Measurements from ENCODE around the gene SLC4A3.
A peak's percentile ranks its signal among the peaks of the same experiment; 100 is the strongest.

Gene SLC4A3

GRCh38 chr2:219597552-219598307, 29.7 kb upstream of the SLC4A3 start, which contains the start of gene STK11IP:
Gene STK11IP, plus strand, starts transcription at chr2:219597857. Its CDS starts 263 bp downstream, at chr2:219598120.
- peak within 1 kb of the TSS; percentile 87 to 91 for H3K27ac ChIP-seq (ENCODE audit: low read depth in 2 of 2, low read length in 2 of 2)
- peak within 1 kb of the TSS; percentile 77 to 89 for H3K9ac ChIP-seq (ENCODE audit: low read depth in 1 of 2, low read length in 2 of 2)
- no peaks in the 10 kb centered on the region for H3K27me3 ChIP-seq (ENCODE audit: control insufficient read depth in 2 of 2, insufficient read depth in 2 of 2, low read length in 2 of 2)
- H3K9me3 ChIP-seq (ENCODE audit: control insufficient read depth in 2 of 2, low read length in 2 of 2) = no peaks in the 10 kb centered on the region
- H3K36me3 ChIP-seq (ENCODE audit: control insufficient read depth in 2 of 2, insufficient read depth in 2 of 2, low read length in 2 of 2) = peaks cover 13 to 18% of the 10 kb centered on the region in 2 donors
- H3K4me1 ChIP-seq (ENCODE audit: control insufficient read depth in 2 of 2, insufficient read depth in 2 of 2, low read length in 2 of 2) = peaks cover 5 to 12% of the 10 kb centered on the region in 2 donors
- H3K4me3 ChIP-seq (ENCODE audit: low read length in 2 of 2) = peak within 1 kb of the TSS; percentile 96 to 99

DNA sequence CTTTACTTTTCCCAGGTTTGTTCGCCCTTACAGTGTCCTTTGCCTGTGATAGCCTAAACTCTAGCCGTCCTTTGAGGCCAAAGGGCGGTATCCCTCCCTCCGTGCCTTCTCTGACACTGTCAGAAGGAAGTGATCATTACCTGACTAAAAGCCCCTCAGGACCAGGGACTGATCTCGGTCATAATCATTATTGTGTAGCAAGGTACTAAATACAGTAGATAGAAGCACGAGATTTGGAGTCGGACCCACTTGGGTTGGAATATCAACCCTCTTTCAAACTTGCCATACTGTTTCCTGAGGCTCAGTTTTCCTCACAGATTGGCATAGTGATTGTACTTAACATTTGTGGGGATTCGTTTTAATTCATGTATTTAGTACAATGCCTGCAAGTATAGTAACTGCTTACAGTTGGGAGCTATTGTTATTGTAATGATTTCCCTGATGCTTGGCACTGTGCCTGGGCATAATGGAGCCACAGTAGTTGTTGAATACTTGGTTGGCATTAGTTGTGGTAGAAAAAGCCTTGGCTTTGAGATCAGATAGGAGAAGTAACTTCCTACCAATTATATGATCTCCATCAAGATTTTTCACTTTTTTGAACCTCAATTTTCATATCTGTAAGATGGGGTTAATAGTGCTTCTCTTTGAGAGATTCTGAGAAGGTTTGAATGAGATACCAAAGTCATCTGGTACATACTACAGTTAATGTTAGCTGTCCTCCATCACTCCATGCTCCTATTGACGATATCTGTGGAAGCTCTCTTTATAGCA, 28.9 kb upstream of the SLC4A3 start:
- Histone ChIP-seq H3K9ac (ENCODE audit: low read depth in 1 of 2, low read length in 2 of 2) (peak overlapping the region; percentile 75 to 77), H3K4me3 (ENCODE audit: low read length in 2 of 2) (peak overlapping the region; percentile 96 to 99), H3K9me3 (ENCODE audit: control insufficient read depth in 2 of 2, low read length in 2 of 2) (no peaks in the 10 kb centered on the region), H3K36me3 (ENCODE audit: control insufficient read depth in 2 of 2, insufficient read depth in 2 of 2, low read length in 2 of 2) (peaks cover 13 to 18% of the 10 kb centered on the region in 2 donors), H3K27ac (ENCODE audit: low read depth in 2 of 2, low read length in 2 of 2) (peak overlapping the region; percentile 87 to 91), H3K27me3 (ENCODE audit: control insufficient read depth in 2 of 2, insufficient read depth in 2 of 2, low read length in 2 of 2) (no peaks in the 10 kb centered on the region), H3K4me1 (ENCODE audit: control insufficient read depth in 2 of 2, insufficient read depth in 2 of 2, low read length in 2 of 2) (peaks cover 5 to 12% of the 10 kb centered on the region in 2 donors)

DNA sequence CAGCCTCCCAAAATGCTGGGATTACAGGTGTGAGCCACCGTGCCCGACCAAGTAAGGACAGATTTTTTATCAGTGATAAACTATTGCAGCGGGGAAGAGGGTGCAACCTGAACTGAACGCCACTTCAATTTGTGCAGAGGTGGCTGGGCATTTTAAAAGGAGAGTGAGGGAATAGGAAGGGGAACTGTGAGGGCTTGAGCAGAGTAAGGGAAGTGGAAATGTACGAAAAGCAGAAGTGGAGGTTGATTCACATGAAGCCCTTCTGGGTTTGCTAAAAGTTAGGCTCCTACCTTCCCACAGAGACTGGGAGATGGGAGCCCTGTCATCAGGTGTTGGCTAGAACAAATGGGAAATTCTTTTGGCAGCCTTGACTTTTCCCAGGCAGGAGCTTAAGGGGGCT, 23.7 kb upstream of the SLC4A3 start:
- H3K4me3 ChIP-seq (ENCODE audit: low read length in 2 of 2) = no peak overlapping the region
- H3K9me3 ChIP-seq (ENCODE audit: control insufficient read depth in 2 of 2, low read length in 2 of 2) = no peaks in the 10 kb centered on the region
- H3K9ac ChIP-seq (ENCODE audit: low read depth in 1 of 2, low read length in 2 of 2) = no peak overlapping the region
- peak overlapping the region in 1 of 2 donors; percentile 6 for H3K27ac ChIP-seq (ENCODE audit: low read depth in 2 of 2, low read length in 2 of 2)
- H3K36me3 ChIP-seq (ENCODE audit: control insufficient read depth in 2 of 2, insufficient read depth in 2 of 2, low read length in 2 of 2) = peaks cover 40 to 49% of the 10 kb centered on the region in 2 donors
- H3K4me1 ChIP-seq (ENCODE audit: control insufficient read depth in 2 of 2, insufficient read depth in 2 of 2, low read length in 2 of 2) = no peaks in the 10 kb centered on the region
- H3K27me3 ChIP-seq (ENCODE audit: control insufficient read depth in 2 of 2, insufficient read depth in 2 of 2, low read length in 2 of 2) = no peaks in the 10 kb centered on the region

- H3K27ac ChIP-seq (ENCODE audit: low read depth in 2 of 2, low read length in 2 of 2) = no peak overlapping the region
- H3K4me3 ChIP-seq (ENCODE audit: low read length in 2 of 2) = no peak overlapping the region
- H3K4me1 ChIP-seq (ENCODE audit: control insufficient read depth in 2 of 2, insufficient read depth in 2 of 2, low read length in 2 of 2) = no peaks in the 10 kb centered on the region
- peaks cover 48 to 57% of the 10 kb centered on the region in 2 donors for H3K36me3 ChIP-seq (ENCODE audit: control insufficient read depth in 2 of 2, insufficient read depth in 2 of 2, low read length in 2 of 2)
- H3K27me3 ChIP-seq (ENCODE audit: control insufficient read depth in 2 of 2, insufficient read depth in 2 of 2, low read length in 2 of 2) = no peaks in the 10 kb centered on the region
- H3K9ac ChIP-seq (ENCODE audit: low read depth in 1 of 2, low read length in 2 of 2) = no peak overlapping the region
- no peaks in the 10 kb centered on the region for H3K9me3 ChIP-seq (ENCODE audit: control insufficient read depth in 2 of 2, low read length in 2 of 2)
Measured at GRCh38 chr2:219605607-219605954, 21.8 kb upstream of the SLC4A3 start.

DNA sequence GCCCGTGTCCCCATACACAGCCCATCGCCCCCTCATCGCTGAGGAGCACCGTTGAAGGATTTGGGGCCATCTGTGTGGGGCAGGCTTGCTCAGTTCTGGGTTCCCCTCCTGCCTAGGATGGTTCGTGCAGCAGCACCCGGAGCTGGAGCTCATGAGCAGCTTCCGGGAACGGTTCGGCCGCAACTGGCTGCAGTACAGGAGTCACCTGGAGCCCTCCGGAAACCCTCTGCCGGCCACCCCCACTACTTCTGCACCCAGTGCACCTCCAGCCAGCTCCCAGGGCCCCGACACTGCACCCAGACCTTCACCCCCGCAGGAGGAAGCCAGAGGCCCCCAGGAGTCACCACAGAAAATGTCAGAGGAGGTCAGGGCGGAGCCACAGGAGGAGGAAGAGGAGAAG, 19.5 kb upstream of the SLC4A3 start:
- Histone ChIP-seq H3K36me3 (ENCODE audit: control insufficient read depth in 2 of 2, insufficient read depth in 2 of 2, low read length in 2 of 2) (peaks cover 40 to 54% of the 10 kb centered on the region in 2 donors), H3K4me3 (ENCODE audit: low read length in 2 of 2) (no peak overlapping the region), H3K9me3 (ENCODE audit: control insufficient read depth in 2 of 2, low read length in 2 of 2) (no peaks in the 10 kb centered on the region), H3K4me1 (ENCODE audit: control insufficient read depth in 2 of 2, insufficient read depth in 2 of 2, low read length in 2 of 2) (no peaks in the 10 kb centered on the region), H3K27me3 (ENCODE audit: control insufficient read depth in 2 of 2, insufficient read depth in 2 of 2, low read length in 2 of 2) (no peaks in the 10 kb centered on the region), H3K27ac (ENCODE audit: low read depth in 2 of 2, low read length in 2 of 2) (no peak overlapping the region), H3K9ac (ENCODE audit: low read depth in 1 of 2, low read length in 2 of 2) (no peak overlapping the region)

DNA sequence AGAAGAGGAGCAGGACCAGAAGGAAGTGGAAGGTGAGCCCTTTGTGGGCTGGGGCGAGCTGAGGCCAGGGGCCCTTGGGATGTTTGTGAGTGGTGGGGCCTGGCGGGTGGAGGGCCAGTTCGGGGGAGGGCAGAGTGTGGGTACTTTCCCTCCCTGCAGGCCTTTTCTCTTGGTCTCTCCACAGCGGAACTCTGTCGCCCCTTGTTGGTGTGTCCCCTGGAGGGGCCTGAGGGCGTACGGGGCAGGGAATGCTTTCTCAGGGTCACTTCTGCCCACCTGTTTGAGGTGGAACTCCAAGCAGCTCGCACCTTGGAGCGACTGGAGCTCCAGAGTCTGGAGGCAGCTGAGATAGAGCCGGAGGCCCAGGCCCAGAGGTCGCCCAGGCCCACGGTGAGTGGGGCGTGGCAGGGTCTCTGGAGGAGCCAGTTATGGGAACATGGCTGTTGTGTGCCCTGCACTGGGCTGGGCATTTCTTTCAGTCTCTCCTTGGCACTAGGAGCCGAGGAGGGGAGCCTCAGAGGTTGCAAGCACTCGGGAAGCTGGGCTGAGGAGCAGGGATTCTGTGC, 18.9 kb upstream of the SLC4A3 start:
- Histone ChIP-seq H3K9me3 (ENCODE audit: control insufficient read depth in 2 of 2, low read length in 2 of 2) (no peaks in the 10 kb centered on the region), H3K9ac (ENCODE audit: low read depth in 1 of 2, low read length in 2 of 2) (no peak overlapping the region), H3K4me3 (ENCODE audit: low read length in 2 of 2) (no peak overlapping the region), H3K27ac (ENCODE audit: low read depth in 2 of 2, low read length in 2 of 2) (no peak overlapping the region), H3K27me3 (ENCODE audit: control insufficient read depth in 2 of 2, insufficient read depth in 2 of 2, low read length in 2 of 2) (no peaks in the 10 kb centered on the region), H3K4me1 (ENCODE audit: control insufficient read depth in 2 of 2, insufficient read depth in 2 of 2, low read length in 2 of 2) (no peaks in the 10 kb centered on the region), H3K36me3 (ENCODE audit: control insufficient read depth in 2 of 2, insufficient read depth in 2 of 2, low read length in 2 of 2) (peaks cover 40 to 54% of the 10 kb centered on the region in 2 donors)

- Histone ChIP-seq H3K4me3 (ENCODE audit: low read length in 2 of 2) (no peak overlapping the region), H3K9me3 (ENCODE audit: control insufficient read depth in 2 of 2, low read length in 2 of 2) (no peaks in the 10 kb centered on the region), H3K27ac (ENCODE audit: low read depth in 2 of 2, low read length in 2 of 2) (no peak overlapping the region), H3K4me1 (ENCODE audit: control insufficient read depth in 2 of 2, insufficient read depth in 2 of 2, low read length in 2 of 2) (no peaks in the 10 kb centered on the region), H3K9ac (ENCODE audit: low read depth in 1 of 2, low read length in 2 of 2) (no peak overlapping the region), H3K27me3 (ENCODE audit: control insufficient read depth in 2 of 2, insufficient read depth in 2 of 2, low read length in 2 of 2) (no peaks in the 10 kb centered on the region), H3K36me3 (ENCODE audit: control insufficient read depth in 2 of 2, insufficient read depth in 2 of 2, low read length in 2 of 2) (peaks cover 38 to 59% of the 10 kb centered on the region in 2 donors)
Measured at GRCh38 chr2:219609149-219609750, 18.2 kb upstream of the SLC4A3 start.

DNA sequence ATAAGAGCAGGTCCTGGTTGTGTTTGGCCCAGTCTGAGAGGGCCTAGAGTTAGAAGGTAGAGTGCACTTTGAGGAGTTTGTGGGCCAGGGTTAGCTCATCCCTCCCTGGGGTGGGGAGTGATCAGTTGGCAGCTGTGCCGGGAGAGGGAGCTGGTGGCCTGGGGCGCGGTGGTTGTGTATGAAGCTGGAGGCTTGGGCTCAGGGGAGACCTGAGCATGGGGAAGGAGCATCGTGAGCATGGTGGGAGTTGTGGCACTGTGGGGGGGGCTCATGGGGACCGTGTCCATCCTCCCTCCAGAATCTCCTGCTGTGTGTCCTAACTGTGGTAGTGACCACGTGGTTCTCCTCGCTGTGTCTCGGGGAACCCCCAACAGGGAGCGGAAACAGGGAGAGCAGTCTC, 16.1 kb upstream of the SLC4A3 start:
- Histone ChIP-seq H3K4me3 (ENCODE audit: low read length in 2 of 2) (no peak overlapping the region), H3K36me3 (ENCODE audit: control insufficient read depth in 2 of 2, insufficient read depth in 2 of 2, low read length in 2 of 2) (peaks cover 38 to 67% of the 10 kb centered on the region in 2 donors), H3K9me3 (ENCODE audit: control insufficient read depth in 2 of 2, low read length in 2 of 2) (no peaks in the 10 kb centered on the region), H3K27me3 (ENCODE audit: control insufficient read depth in 2 of 2, insufficient read depth in 2 of 2, low read length in 2 of 2) (no peaks in the 10 kb centered on the region), H3K9ac (ENCODE audit: low read depth in 1 of 2, low read length in 2 of 2) (no peak overlapping the region), H3K27ac (ENCODE audit: low read depth in 2 of 2, low read length in 2 of 2) (no peak overlapping the region), H3K4me1 (ENCODE audit: control insufficient read depth in 2 of 2, insufficient read depth in 2 of 2, low read length in 2 of 2) (no peaks in the 10 kb centered on the region)

GRCh38 chr2:219611866-219612576, 15.4 kb upstream of the SLC4A3 start:
- Histone ChIP-seq H3K4me1 (ENCODE audit: control insufficient read depth in 2 of 2, insufficient read depth in 2 of 2, low read length in 2 of 2) (no peaks in the 10 kb centered on the region), H3K9ac (ENCODE audit: low read depth in 1 of 2, low read length in 2 of 2) (no peak overlapping the region), H3K9me3 (ENCODE audit: control insufficient read depth in 2 of 2, low read length in 2 of 2) (no peaks in the 10 kb centered on the region), H3K27ac (ENCODE audit: low read depth in 2 of 2, low read length in 2 of 2) (no peak overlapping the region), H3K27me3 (ENCODE audit: control insufficient read depth in 2 of 2, insufficient read depth in 2 of 2, low read length in 2 of 2) (no peaks in the 10 kb centered on the region), H3K4me3 (ENCODE audit: low read length in 2 of 2) (no peak overlapping the region), H3K36me3 (ENCODE audit: control insufficient read depth in 2 of 2, insufficient read depth in 2 of 2, low read length in 2 of 2) (peaks cover 32 to 62% of the 10 kb centered on the region in 2 donors)

Data from mucosa of rectum (tissue), 2 donors.